GM19452 (cell line): ENCODE data around the gene FCGR1A.
A peak's percentile ranks its signal among the peaks of the same experiment; 100 is the strongest.
"Not testable (repeated sequence)": the region's sequence is repeated elsewhere in the genome, so short reads cannot be mapped to it uniquely, and the experiment has no call there.

ENCODE experiments used
- ATAC-seq: cut with Tn5 transposase; IDR thresholded peaks from one replicate; pipeline ENCODE4 v1.9.1; 2021; ENCODE audit not compliant: unreplicated experiment

FCGR1A gene

DNA sequence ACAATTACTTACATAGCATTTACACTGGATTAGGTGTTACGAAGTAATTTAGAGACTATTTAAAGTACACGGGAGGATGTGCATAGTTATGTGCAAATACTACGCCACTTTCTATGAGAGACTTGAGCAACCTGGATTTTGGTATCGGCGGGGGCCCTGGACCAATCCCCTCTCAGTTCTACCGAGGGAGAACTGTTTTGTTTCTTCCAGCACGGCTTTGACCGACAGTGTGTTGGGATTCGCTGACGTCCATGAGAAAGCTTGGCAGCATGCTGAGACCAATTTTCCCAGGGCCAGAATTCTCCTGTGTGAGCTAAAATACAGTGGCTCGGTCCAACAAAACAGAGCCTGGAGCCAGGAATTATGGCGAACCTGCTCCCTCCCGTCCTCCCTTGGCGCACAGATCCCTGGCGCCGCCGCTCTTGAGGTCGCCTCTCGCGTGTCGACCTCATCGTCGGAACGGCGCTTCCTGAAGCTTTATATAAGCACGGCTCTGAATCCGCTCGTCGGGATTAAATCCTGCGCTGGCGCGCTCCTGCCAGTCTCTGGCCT lies 49.3 kb downstream of the FCGR1A start:
- ATAC-seq, result not testable (repeated sequence)

DNA sequence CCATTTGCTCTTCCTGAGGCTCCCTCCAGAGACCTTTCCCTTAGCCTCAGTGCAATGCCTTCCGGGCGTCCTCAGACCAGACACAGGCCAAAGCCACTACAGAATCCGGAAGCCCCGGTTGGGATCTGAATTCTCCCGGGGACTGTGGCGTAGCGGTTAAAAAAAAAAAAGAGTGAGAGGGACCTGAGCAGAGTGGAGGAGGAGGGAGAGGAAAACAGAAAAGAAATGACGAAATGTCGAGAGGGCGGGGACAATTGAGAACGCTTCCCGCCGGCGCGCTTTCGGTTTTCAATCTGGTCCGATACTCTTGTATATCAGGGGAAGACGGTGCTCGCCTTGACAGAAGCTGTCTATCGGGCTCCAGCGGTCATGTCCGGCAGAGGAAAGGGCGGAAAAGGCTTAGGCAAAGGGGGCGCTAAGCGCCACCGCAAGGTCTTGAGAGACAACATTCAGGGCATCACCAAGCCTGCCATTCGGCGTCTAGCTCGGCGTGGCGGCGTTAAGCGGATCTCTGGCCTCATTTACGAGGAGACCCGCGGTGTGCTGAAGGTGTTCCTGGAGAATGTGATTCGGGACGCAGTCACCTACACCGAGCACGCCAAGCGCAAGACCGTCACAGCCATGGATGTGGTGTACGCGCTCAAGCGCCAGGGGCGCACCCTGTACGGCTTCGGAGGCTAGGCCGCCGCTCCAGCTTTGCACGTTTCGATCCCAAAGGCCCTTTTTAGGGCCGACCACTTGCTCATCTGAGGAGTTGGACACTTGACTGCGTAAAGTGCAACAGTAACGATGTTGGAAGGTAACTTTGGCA lies 50.0 kb downstream of the FCGR1A start:
- ATAC-seq, result peak; percentile 59

DNA sequence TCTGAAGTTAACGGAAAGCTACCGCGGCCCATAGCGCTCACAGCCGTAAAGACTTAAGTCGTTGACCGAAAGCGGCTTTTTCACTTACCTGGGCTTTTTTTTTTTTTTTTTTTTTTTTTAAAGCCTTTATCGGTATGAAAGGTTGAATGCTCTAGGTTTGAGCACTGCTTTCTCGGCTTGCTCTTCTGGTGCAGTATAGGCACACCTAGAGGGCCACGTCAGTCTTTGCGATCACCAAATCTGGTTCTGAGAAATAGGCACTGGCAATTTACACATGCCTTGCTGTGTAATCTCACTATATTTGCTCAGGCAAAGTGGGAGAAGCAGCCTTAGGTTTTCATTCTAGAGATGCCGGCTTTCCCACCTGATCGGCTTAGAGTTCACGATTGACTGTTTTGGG lies 50.6 kb downstream of the FCGR1A start:
- peak; percentile 12 for ATAC-seq

DNA sequence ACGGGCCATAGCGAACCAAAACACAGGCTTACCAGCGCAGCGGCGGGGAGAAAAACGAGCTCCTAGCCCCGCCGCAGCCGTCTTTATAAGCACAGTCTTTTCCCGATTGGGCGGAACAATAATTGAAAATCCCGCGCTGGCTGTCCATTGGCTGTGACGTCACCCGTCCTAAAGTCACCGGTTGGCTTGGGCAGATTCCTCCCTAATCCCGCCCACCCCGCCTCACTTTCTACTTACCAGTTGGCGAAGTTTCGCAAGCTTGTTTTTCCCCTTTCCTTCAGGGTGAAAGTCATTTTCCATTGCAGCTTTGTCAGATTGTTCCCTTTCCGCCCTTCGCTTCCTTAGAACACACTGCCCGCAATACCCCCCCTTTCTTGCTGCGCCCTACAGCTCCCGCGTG lies 58.7 kb downstream of the FCGR1A start:
- ATAC-seq, result peak; percentile 24
